Suprapubic skin (tissue), 4 donors: ENCODE data around the gene CPNE2. TPM values are rescaled to one million over a fixed set of nuclear protein-coding genes. Genes with fewer than 3 reads are reported as not detected.

Experiments
- DNase-seq, 2 donors: peaks; one replicate each; pipeline ENCODE4 v3.0.0-alpha.2; 2019; ENCODE audit warnings: low spot score in 2 of 2
- H3K27ac ChIP-seq: fragments of 200-600 bp; sonication (generic); one replicate; pipeline ENCODE4 v1.5.1; 2019
- H3K27me3 ChIP-seq: fragments of 200-600 bp; sonication (generic); one replicate; pipeline ENCODE4 v1.5.1; 2019
- H3K36me3 ChIP-seq: fragments of 200-600 bp; sonication (generic); one replicate; pipeline ENCODE4 v1.5.1; 2019
- H3K4me1 ChIP-seq: fragments of 200-600 bp; sonication (generic); one replicate; pipeline ENCODE4 v1.5.1; 2019
- H3K4me3 ChIP-seq: fragments of 200-600 bp; sonication (generic); one replicate; pipeline ENCODE4 v1.5.1; 2019; ENCODE audit warnings: mild to moderate bottlenecking
- H3K9me3 ChIP-seq: fragments of 200-600 bp; sonication (generic); one replicate; pipeline ENCODE4 v1.5.1; 2019
- EP300 ChIP-seq: sonication (generic); formaldehyde crosslinking; IDR thresholded peaks from one replicate; pipeline ENCODE4 v1.6.1; 2017; ENCODE audit warnings: antibody characterized with exemption
- POLR2A ChIP-seq, 2 donors: fragments of 450-650 bp; IDR thresholded peaks; one replicate each; pipeline ENCODE4 v1.6.1; 2017; ENCODE audit warnings: antibody characterized with exemption in 2 of 2, mild to moderate bottlenecking in 2 of 2, moderate library complexity in 2 of 2
- POLR2AphosphoS5 ChIP-seq, 3 donors: sonication (generic); formaldehyde crosslinking; IDR thresholded peaks; one replicate each; pipeline ENCODE4 v1.6.1; 2017; ENCODE audit warnings: antibody characterized with exemption in 3 of 3
- WGBS: methylation state at CpG from one replicate; pipeline ENCODE4 v1.1.5; 2018; 5-methylcytosine and 5-hydroxymethylcytosine counted together
- total RNA-seq, 4 donors: library from RNA; depleted of rRNA; stranded (reverse); fragments of >200 nt; gene quantifications; one replicate each; pipeline ENCODE4 v1.1.0, GENCODE V29; 2016
- TF ChIP-seq, protein P1 (sequence below), 2 donors: fragments of 200-600 bp in 1 of 2; fragments of 450-650 bp in 1 of 2; sonication (generic) in 1 of 2; IDR thresholded peaks; one replicate each; pipeline ENCODE4 v1.5.1; 2016 to 2019; ENCODE audit warnings: antibody characterized with exemption in 2 of 2, mild to moderate bottlenecking in 1 of 2, moderate library complexity in 1 of 2

Gene CPNE2
- total RNA-seq, 4 donors from 2014 or later: 12.7 to 23.1 (median 15.7) TPM

DNA sequence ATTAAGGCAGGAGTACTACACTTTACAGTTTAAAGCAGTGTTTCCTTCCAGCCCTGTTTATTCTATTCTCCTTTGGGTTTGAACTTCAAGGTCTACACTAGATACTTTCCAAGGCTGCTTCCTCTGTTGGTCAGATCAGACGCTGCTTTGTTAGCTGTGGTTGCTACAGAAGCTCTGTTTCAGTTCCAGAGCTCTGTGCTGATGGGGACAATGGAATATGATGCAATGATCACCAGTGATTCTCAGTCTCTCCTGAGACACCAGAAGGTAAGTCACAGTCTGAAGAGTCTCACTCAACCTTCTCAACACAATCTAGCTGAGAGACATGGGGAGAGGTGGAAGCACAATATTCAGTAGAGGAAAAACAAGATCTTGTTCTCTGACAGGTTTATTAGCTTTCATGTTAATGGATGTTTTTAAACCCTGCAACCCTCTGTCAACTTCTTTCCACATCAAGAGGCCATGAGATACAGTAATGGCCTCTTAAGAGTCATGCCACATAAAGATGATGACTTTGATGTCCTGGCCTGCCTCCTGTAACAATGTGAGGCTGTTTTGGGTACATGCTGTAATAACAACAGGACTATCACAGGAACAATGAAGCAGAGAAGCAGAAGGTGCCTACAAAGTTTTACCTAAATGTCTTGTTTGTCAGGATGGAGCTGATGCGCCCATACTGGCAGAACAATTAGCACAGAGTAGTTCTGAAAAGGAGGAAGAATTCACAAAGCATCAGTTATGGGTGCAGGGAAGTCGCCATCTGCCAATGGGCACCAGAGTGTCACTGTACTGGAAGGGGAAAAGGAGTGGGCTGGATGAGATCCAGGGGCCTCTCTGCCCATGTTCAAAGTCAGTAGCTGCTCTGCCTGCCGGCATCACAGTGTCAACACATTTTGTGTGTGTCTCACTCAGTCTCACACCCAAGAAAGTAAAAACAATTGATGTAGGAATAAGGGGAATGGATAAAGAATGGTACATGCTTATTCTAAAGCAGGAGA, 60.0 kb downstream of the CPNE2 start:
- WGBS: 86% methylated on average over 4 of the region's 4 CpGs
- no peak overlapping the region for H3K4me3 ChIP-seq
- TF ChIP-seq POLR2AphosphoS5 (IDR thresholded peaks at IDR 0.05): no peak
- TF ChIP-seq EP300: no peak
- TF ChIP-seq, protein P1, sequence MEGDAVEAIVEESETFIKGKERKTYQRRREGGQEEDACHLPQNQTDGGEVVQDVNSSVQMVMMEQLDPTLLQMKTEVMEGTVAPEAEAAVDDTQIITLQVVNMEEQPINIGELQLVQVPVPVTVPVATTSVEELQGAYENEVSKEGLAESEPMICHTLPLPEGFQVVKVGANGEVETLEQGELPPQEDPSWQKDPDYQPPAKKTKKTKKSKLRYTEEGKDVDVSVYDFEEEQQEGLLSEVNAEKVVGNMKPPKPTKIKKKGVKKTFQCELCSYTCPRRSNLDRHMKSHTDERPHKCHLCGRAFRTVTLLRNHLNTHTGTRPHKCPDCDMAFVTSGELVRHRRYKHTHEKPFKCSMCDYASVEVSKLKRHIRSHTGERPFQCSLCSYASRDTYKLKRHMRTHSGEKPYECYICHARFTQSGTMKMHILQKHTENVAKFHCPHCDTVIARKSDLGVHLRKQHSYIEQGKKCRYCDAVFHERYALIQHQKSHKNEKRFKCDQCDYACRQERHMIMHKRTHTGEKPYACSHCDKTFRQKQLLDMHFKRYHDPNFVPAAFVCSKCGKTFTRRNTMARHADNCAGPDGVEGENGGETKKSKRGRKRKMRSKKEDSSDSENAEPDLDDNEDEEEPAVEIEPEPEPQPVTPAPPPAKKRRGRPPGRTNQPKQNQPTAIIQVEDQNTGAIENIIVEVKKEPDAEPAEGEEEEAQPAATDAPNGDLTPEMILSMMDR (IDR thresholded peaks at IDR 0.05): no peak
- no peak for TF ChIP-seq POLR2A (IDR thresholded peaks at IDR 0.05)
- H3K36me3 ChIP-seq: peaks cover 40% of the 10 kb centered on the region
- no peak overlapping the region for H3K27ac ChIP-seq
- H3K4me1 ChIP-seq: peaks cover 16% of the 10 kb centered on the region
- H3K27me3 ChIP-seq: no peaks in the 10 kb centered on the region
- DNase-seq: no peak
- no peaks in the 10 kb centered on the region for H3K9me3 ChIP-seq

DNA sequence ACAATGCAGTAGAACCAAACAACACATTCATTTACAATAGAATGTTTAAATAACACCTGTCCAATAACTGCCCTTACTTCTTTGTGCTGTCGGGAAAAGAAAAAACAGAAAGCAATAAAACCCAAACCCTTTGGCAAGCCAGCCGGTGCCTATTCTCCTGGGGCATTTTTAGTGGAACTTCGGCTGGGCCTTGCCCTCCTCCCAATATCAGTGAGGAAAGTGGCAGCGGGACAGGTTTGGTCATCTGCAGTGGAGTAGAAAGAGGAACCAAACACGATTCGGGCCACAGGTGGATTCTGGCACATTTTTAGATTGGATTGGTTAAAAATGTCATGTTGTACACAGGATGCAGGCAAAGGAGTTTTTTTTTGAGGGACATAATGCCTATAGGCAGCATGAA, 61.5 kb downstream of the CPNE2 start:
- Histone ChIP-seq H3K9me3 (no peaks in the 10 kb centered on the region), H3K27me3 (no peaks in the 10 kb centered on the region), H3K27ac (no peak overlapping the region), H3K4me3 (no peak overlapping the region), H3K36me3 (peaks cover 51% of the 10 kb centered on the region), H3K4me1 (peaks cover 2% of the 10 kb centered on the region)
- no peak for DNase-seq
- 82% methylated on average over 6 of the region's 6 CpGs for WGBS
- TF ChIP-seq EP300 (no peak), POLR2AphosphoS5 (IDR thresholded peaks at IDR 0.05) (no peak), POLR2A (IDR thresholded peaks at IDR 0.05) (no peak)
- TF ChIP-seq, protein P1 (IDR thresholded peaks at IDR 0.05): no peak

DNA sequence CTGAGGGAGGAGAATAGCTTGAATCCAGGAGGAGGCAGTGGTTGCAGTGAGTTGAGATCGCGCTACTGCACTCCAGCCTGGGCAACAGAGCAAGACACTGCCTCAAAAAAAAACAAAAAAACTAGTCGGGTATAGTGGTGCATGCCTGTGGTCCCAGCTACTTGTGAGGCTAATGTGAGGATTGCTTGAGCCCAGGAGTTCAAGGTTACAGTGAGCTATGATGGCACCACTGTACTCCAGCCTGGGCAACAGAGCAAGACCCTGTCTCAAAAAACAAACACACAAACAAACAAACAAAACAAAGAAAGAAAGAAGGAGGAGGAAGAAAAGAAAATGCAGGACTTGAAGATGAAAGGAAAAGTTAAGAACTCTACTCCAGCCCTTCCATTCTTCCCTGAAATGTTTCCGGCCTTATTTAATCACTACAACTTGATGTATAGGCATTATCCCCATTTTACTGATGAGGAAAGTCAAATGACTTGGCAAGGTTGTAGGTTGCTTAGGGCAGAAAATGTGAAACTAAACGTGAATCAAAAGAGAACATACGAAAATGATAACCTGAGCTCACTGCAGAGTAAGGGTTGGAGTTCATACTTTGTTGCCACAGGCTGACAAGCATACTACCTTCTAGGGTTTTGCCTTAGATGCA, 63.4 kb downstream of the CPNE2 start:
- DNase-seq: no peak
- Histone ChIP-seq H3K9me3 (no peaks in the 10 kb centered on the region), H3K27ac (no peak overlapping the region), H3K36me3 (peaks cover 58% of the 10 kb centered on the region), H3K4me3 (no peak overlapping the region), H3K27me3 (no peaks in the 10 kb centered on the region), H3K4me1 (no peaks in the 10 kb centered on the region)
- WGBS: 92% methylated on average over 6 of the region's 6 CpGs
- TF ChIP-seq POLR2A (IDR thresholded peaks at IDR 0.05) (no peak), EP300 (no peak), POLR2AphosphoS5 (IDR thresholded peaks at IDR 0.05) (no peak)
- TF ChIP-seq, protein P1 (IDR thresholded peaks at IDR 0.05): no peak

DNA sequence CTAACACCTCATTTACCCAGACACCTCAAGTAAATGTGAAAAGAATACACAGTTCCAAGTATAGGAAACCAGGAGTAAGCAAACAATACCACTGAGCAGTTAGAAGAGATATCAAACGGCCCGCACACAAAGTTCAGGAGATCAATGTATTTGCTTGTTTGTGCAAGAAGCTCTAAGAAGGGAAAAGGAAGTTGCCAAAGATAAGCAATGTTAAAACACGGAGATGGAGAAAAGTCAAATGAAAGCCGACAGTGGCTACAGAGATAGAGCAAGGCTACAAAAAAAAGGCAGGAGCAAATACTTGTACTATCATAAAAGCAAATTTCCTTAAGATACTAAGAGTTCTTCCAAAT, 63.9 kb downstream of the CPNE2 start:
- 84% methylated on average over 4 of the region's 4 CpGs for WGBS
- Histone ChIP-seq H3K27ac (no peak overlapping the region), H3K27me3 (no peaks in the 10 kb centered on the region), H3K4me1 (no peaks in the 10 kb centered on the region), H3K36me3 (peaks cover 58% of the 10 kb centered on the region), H3K4me3 (no peak overlapping the region), H3K9me3 (no peaks in the 10 kb centered on the region)
- DNase-seq: no peak
- TF ChIP-seq EP300 (no peak), POLR2AphosphoS5 (IDR thresholded peaks at IDR 0.05) (no peak), POLR2A (IDR thresholded peaks at IDR 0.05) (no peak)
- TF ChIP-seq, protein P1 (IDR thresholded peaks at IDR 0.05): no peak

DNA sequence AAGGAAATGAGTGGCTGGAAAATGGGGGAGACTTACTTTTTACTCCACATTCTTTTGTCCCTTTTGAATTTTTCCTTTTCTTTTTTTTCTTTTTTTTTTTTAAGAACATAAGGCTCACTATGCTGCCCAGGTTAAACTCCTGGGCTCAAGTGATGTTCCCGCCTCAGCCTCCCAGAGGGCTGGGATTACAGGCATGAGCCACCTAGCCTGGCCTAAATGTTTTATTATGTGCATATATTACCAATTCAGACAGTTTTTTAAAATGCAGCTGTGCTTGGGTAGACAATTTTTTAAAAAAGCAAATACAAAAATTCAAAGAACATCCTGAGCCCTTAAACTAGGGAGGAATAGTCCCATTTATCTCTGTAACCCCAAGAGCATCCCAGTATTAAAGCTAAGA, 65.2 kb downstream of the CPNE2 start:
- WGBS: 91% methylated on average over 1 of the region's 1 CpG
- H3K9me3 ChIP-seq: no peaks in the 10 kb centered on the region
- H3K27me3 ChIP-seq: no peaks in the 10 kb centered on the region
- peaks cover 60% of the 10 kb centered on the region for H3K36me3 ChIP-seq
- H3K27ac ChIP-seq: no peak overlapping the region
- no peak for DNase-seq
- H3K4me3 ChIP-seq: no peak overlapping the region
- H3K4me1 ChIP-seq: no peaks in the 10 kb centered on the region
- TF ChIP-seq, protein P1 (IDR thresholded peaks at IDR 0.05): no peak
- TF ChIP-seq POLR2A (IDR thresholded peaks at IDR 0.05) (no peak), POLR2AphosphoS5 (IDR thresholded peaks at IDR 0.05) (no peak), EP300 (no peak)
